ENCODE results near the gene ACTR5.

Gene ACTR5

DNA sequence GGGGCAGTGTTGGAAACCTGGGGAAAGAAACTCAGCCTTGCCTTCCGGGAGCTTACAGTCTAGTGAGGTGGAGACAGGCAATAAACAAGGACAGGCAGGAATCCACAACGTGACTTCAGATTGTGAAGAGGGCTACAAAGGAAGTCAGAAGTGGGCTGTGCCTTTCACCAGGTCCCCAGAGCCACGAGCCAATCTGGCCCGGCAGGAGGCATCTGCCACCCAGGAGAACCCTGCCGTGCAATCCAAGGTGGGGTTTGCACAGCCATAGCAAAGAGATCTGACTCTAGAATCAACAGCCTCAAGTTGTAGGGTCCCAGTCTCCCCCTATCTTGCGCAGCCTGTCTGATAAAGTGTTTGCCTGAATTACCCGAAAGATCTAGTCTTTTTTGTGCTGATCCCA is 18.5 kb upstream of the ACTR5 start:
- no peak for DNase-seq

DNA sequence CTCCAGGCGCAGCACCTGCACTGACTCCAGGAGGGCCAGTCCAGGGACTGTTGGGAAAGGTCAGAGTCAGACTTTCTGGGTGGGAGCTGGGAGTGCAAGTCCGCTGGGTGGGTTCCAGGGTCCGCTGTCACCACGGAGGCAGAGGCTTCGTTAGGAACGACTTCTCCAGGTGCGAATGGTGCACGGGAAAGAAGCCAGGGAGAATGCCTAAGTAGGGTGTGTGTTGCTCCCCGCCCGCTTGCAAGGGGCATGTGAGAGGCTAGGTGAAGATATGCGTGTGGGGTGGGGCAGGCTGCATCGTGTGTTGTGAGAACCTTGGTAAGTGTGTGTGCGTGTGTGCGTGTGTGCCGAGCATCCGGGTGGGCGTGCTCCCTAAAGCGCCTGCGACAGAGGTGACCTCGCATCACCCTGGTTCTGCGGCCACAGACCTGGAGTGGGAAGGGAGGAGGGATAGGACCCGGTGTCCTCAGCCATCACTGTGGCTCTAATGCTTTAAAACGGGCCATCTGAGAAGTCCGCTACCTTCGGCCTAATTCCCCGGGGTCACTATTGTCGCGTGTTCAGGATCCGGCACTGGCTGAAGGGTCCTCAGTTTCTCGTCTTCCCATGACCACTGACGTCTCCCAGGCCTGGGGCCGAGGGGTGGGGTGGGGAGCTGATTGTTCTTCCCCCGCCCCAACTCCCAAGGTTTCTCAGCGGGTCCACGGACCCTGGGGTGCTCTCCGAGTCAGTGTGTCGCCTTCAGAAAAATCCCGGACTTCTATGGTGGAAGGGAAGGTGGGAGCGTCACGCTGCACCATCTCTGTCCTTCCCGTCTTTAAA is 17.9 kb upstream of the ACTR5 start:
- DNase-seq, result no peak

DNA sequence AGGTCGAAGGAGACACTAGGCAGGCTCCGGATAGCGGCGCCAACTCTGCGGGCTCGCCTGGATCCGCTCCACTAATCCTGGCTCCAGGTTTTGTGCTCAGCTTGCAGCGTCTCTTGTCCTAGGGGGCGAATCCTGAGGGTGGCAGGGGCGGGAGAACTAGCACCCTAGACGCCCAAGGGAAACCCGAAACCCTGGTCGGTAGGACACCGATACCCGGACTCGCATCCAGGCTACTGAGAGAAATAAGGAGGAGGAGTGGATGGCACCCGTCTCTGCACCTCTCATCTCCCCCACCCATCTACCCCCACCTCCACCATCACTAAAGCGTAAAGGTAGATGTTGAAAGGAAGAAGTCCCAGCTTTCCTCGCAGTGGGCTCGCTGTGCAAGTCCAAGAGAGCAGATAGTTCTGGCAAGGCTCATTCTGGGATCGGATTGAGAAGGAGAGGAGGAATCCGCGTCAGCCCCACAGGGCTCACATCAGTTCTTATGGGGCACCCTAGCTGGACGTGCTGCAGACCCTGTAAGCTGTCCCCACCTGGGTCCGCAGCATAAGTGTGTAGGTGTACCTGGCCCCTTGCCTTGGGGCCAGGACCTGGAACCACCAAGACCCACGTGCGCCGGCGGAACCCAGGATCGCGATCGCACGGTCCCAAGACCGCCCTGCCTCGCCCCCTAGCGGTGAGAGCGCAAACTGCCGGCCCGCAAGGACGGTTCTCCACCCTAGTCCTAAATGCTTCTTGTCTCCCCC is 17.1 kb upstream of the ACTR5 start:
- DNase-seq, result peak; percentile 6

DNA sequence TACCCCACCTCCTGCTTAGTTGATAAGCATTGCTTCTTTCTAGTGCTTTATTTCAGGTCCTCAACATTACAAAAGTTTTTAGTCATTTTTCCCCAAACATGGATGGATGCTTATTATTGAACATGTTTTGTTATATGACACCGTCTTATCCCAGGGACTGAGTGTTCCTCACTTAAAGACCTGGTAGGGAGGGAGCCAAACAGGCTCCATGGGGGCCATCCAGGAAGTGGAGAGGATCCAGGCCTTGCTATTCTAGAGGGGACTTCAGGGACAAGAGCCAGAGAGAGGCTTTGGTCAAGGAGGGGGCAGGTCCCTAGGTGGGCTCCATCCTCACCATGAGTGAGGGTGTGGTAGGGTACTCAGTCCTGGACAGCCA is 16.5 kb upstream of the ACTR5 start:
- DNase-seq, result no peak

DNA sequence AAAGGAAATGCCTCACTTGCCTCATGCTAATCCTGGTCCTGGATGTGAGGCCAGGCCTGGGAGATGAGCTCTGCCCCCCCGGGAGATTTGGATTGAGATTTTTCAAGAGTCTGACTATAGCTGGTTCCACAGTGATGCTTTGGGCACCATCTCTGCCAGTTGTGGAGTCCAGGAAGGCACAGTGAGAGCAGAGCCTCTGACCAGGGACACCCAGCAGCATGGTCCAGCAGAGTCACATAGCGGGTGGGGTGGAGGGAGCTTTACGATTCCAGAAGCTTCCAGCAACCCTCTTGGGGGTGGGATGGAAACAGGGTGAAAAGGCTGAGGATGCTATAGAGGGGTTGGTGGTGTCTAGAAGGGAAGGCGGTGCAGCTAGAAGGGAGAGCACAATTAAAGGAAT is 15.3 kb upstream of the ACTR5 start:
- no peak for DNase-seq

DNA sequence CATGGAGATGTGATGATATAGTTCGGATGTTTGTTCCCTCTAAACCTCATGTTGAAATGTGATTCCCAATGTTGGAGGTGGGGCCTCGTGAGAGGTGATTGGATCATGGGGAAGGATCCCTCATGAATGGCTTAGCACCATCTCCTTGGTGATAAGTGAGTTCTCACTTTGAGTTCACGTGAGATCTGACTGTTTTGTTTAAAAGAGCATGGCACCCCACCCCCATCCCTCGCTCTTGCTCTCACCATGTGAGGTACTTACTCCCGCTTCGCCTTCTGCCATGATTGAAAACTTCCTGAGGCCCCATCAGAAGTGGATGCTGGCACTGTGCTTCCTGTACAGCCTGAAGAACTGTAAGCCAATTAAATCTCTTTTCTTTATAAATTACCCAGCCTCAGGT is 13.1 kb upstream of the ACTR5 start:
- no peak for DNase-seq

DNA sequence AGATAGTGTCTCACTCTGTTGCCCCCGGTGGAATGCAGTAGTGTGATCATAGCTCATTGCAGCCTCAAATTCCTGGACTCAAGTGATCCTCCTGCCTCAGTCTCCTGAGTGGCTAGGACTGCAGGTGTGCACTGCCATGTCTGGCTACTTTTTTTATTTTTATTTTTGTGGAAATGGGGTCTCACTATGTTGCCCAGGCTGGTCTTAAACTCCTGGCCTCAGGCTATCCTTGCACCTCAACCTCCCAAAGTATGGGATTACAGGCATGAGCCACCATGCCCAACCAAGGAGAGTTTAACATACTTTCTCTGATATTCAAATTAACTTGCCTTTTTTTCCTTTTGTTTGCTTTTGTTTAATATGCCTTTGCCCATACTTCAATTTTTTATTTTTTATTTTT is 10.4 kb upstream of the ACTR5 start:
- DNase-seq, result no peak

DNA sequence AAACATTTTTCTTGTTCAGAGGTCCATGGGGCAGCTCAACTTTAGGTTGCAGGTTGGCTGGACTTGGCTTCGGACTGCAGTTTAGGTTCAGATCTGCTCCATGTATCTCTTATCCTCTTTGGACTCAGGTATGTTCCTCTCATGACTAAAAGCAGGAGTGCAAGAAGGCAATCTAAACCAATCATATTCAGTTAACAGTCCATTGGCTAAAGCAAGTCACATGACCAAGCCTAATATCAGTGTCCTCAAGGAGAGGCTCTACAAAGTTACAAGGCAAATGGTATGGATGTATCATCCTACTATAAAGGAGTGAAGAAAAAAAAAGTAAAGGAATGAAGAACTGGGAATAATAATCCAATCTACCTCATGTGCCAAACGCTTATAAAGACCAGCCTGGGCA is 2.5 kb upstream of the ACTR5 start:
- DNase-seq, result no peak

DNA sequence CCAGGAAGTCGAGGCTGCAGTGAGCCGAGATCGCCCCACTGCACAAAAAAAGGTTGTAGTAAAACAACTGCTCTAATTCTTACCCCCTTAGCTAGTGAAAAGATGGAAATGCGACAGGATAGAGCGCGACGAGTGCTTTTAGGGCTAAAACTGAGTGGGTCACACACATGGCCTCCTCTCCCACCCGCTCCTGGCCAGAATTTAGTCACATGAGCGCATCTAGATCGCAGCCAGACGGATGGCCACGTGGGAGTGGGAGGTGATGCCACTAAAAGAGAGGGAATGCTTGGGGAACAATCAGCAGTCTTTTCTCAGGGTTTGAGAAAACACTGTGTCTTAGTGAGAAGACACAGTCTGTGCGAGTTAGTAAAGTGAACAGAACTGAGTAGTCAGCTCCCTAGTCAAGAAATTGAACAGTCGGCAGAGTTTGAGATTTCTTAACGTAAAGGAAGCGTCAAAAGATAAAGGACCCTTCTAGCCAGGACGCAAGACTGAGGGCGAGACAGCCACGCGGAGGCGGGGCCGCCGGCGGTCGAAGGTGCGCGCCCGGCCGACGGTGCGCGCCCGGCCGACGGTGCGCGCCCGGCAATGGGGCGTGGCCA is 664 bp upstream of the ACTR5 start:
- DNase-seq, result no peak

DNA sequence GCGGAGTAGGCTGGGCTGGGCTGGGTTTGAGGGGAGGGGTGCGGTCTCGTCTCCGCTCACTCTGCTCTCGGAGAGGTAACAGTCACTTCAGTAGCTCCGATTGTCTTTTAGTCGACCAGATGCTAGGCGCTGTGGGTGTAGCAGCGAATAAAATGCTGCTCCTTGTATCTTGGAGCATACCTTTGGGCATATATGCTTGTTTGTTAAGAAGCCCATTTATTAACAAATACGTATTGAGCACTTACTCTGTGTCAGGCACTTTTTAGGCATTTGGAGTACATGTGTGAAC is 545 bp downstream of the ACTR5 start:
- DNase-seq, result no peak

DNA sequence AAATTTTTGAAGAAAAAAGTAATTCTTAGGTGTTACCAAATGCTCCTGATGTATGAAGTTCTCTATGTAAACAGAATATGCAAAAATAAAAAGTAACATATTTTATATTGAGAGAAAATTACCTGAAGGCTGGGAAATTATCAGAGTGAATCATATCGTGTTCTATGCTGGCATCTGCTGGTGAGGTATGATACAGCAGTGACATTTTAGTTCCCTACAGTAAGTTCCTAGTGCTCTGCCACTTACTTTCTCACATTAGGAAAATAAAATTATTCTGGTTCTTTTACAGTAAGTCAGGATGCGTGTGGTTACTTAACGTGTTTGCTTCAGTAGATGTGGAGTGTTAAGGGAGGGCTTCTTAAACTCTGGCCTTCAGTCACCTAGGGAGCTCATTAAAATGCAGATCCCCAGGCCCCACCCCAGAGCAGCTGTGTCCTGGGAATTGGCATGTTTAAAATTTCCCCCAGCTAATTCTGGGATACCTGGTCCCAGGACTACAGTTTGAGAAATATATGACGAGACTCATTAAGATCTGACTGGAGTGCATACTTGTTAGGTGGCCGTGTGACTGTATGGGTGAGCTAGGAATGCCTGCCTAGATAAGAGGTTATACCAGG is 3.2 kb downstream of the ACTR5 start:
- DNase-seq, result peak; percentile 4

DNA sequence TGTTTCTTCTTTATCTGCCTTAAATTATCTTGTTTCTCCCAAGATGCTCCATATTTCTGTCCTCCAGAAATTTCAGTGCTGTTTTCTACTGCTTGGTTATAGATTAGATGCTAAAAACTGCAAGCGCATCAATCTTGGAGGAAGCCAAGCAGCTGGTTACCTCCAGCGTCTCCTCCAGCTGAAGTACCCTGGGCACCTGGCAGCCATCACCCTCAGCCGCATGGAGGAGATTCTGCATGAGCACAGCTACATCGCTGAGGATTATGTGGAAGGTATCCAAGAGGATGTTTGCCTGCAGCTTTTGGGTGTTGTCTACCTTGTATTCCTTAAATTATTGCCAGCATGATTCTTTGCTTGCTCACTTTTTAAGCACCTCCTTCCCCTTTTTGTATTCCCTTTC is 3.8 kb downstream of the ACTR5 start:
- DNase-seq, result no peak

DNA sequence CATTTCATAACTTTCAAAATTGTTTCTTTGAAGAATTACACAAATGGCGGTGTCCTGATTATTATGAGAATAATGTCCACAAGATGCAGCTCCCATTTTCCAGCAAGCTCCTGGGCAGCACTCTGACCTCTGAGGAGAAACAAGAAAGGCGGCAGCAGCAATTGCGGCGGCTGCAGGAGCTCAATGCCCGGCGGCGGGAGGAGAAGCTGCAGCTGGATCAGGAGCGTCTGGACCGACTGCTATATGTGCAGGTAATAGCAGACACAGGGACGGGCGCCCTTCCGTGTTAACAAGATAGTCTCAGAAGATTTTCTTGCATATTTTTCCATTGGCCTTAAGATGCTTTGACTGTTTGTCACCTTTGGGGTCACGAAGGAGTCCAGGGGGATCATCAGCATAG is 6.7 kb downstream of the ACTR5 start:
- DNase-seq, result no peak

DNA sequence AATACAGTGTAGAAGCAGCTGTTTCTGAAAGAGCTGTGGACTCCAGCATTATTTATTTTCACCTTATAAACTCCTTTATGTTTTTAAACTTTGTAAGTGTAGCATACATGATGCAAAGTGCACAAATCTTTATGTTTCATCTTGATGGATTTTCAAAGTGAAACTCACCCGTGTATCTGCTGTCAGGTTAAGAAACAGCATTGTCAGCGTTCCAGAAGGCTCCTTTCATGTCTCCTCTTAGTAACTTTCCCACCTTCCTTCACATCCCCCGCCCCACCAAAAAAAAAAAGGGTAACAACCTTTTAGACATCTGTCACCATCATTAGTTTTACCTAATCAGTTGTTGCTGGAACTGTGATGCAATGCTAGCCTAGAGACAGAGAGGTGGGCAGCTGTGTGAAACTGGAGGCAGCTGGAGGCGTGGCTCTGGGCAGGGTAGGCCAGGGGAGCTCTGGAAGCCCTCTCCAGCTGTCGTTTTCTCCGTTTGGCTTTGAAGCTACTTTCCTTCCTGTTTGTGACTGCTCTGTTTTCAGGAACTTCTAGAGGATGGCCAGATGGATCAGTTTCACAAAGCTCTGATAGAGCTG is 7.2 kb downstream of the ACTR5 start:
- DNase-seq, result no peak

DNA sequence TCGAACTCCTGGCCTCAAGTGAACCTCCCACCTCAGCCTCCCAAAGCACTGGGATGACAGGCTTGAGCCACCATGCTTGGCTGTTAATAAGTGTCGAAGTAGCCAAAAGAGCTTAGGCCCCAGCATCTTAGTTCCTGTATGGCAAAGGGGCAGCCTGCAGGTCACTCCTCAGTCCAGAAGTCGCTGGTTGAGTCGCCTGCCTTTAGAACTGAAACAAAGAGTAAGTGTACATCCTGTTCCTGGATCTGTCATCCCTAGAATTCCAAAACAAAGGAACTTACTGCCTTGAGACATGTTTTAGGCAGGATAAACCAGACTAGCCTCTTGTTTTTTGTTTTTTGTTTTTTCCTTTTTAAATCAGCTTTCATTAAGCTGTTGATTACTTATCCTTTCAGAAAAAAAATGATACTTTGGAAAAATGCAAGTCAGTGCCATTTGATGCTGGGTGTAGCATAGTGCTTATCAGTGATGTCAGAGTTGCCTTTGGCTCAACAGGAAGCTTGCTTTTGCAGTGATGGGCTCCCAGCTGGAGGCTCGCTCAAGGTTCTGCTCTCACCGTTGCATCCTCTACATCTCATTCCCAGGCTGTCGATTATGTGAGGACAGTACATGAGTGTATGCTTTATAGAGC is 9.0 kb downstream of the ACTR5 start:
- no peak for DNase-seq

DNA sequence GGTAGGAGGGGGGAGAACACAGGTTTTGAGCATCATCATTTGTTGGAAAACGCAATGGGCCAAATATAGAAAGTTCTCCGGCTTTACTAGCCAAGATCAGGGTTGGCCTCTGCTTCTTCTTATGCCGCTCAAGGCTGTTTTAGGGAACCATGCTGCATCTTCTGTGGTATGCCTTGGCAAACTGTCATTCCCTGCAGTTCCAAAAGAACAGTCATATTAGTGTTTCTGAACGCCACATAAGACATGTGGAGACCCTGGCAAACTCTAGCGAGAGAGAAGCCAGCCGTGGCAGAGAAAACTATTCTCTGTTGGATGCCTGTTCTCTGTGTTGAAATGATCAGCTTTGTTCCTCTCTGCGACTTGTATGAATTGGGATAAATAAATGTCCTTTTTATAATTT is 10.8 kb downstream of the ACTR5 start:
- no peak for DNase-seq

DNA sequence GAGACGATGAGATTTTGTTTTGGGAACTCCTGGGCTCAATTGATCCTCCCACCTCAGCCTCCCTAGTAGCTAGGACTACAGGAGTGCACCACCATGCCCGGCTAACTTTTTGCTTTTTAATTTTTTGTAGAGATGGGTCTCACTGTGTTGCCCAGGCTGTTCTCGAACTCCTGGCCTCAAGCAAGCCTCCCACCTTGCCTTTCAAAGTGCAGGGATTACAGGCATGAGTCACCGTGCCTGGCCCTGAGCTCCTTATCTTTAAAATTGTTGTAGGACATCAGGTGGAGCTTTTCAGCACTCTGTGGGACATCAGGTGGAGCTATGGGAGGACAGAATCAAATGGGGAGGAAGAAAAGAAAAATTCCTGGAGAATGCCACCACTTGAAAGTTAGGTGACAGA is 12.7 kb downstream of the ACTR5 start:
- DNase-seq, result no peak

DNA sequence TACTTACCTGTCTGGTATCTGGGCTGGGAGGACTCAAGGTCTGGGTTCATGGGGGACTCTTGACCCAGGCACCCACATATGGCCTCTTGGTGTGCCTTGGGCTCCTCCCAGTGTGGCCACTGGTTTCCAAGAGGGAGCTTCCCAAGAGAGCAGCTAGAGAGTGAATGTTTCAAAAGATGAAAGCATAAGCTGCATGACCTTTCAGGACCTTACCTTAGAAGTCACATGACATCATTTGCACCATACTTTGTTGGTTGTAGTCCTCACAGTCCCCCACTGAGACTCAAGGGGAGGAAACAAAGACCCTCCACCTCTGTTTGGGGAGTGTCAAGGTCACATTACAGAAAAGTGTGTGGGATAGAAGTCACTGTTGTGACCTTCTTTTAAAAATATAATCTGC is 13.9 kb downstream of the ACTR5 start:
- DNase-seq, result no peak

DNA sequence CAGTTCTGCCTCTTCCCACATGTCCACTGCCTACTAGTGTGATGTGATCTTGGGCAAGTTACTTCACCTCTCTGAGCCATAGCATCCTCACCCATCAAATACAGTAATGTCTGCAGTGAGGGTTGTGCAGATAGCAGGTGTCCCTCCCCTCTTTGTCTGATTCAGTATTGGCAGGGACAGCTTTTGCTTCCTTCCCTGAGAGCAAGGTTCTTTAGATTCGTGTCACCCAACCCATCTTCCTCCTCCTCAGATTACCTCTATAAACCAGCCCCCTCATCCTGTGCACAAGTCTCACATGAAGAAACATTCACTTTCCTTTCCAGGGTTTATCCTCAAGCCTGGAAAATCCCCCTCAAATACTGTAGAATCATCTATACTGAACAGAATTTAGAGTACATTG is 15.4 kb downstream of the ACTR5 start:
- DNase-seq, result no peak

DNA sequence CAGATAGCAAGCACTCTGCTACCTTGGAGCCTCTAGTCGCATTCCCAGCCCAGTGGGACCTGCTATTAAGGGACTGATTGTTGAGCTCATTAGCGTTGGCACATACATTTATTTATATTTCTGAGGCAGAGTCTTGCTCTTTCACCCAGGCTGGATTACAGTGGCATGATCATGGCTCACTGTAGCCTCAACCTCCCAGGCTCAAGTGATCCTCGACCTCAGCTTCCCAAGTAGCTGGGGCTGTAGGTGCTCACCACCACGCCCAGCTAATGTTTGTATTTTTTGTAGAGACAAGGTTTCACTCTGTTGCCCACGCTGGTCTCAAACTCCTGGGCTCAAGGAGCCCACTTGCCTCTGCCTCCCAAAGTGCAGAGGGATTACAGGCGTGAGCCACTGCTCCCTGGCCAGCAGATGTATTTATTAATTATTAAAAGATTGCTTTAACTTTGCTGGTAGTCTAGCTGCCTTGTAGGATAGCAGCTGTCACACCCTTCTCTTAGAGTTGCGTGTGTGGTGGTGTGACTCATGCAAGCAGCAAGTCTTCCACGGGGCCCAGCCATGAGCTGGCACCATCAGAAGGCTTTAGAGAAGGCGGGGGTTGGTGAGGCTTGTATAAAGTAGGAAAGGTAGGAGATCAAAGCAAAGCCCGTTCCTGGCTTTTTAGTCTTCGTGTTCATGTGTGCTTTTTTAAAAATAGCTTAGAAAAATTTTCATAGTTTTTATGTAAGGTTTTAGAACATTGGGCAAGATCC is 16.5 kb downstream of the ACTR5 start:
- no peak for DNase-seq

DNA sequence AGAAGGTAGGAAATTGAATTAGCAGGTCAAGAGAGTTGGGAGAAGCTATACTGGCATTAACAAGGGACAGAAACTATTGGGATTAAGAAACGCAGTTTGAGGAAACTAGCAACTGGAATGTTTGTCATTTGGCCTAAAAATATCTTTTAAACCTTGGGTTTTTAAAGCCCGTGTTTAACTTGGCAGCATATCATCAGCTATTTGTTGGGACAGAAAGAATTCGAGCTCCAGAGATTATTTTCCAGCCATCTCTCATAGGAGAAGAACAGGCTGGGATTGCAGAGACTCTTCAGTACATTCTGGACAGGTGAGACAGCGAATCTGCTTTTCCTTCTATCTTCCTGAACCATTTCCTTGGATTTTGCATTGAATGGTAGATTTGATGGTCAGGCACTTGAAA is 17.8 kb downstream of the ACTR5 start:
- no peak for DNase-seq
